NCI-H2196 treated with DMSO at 0.1 percent for 48 hours (cell line): ENCODE results near the gene TRIP6.
A peak's percentile ranks its signal among the peaks of the same experiment; 100 is the strongest.
"Not testable (repeated sequence)": the region's sequence is repeated elsewhere in the genome, so short reads cannot be mapped to it uniquely, and the experiment has no call there.

ENCODE experiments used
- DNase-seq: peaks from one replicate; lab custom pipeline; 2025; ENCODE audit not compliant: unreplicated experiment; lab: John Stamatoyannopoulos, UW

The TRIP6 gene

GRCh38 chr7:100837099-100837836 is 29.9 kb upstream of the TRIP6 start:
- DNase-seq, result peak; percentile 88

- no peak for DNase-seq
Measured at GRCh38 chr7:100839361-100839760, 27.8 kb upstream of the TRIP6 start.

GRCh38 chr7:100840470-100841100 is 26.6 kb upstream of the TRIP6 start:
- no peak for DNase-seq

GRCh38 chr7:100847360-100847759 is 19.8 kb upstream of the TRIP6 start:
- no peak for DNase-seq

- peak; percentile 76 for DNase-seq
Measured at GRCh38 chr7:100852048-100852872, 14.9 kb upstream of the TRIP6 start, which contains the start of gene SLC12A9. TSS of gene SLC12A9 (plus strand) at chr7:100852713. CDS start at chr7:100854198, 1,485 bp downstream.

- no peak for DNase-seq
Measured at GRCh38 chr7:100854146-100854895, 12.9 kb upstream of the TRIP6 start.

- DNase-seq, result not testable (repeated sequence)
Measured at GRCh38 chr7:100854899-100855298, 12.3 kb upstream of the TRIP6 start.

GRCh38 chr7:100855515-100855914 is 11.7 kb upstream of the TRIP6 start:
- no peak for DNase-seq

GRCh38 chr7:100856871-100857282 is 10.3 kb upstream of the TRIP6 start:
- no peak for DNase-seq

- DNase-seq, result no peak
Measured at GRCh38 chr7:100859856-100860255, 7.3 kb upstream of the TRIP6 start.

- DNase-seq, result no peak
Measured at GRCh38 chr7:100860702-100861615, 6.2 kb upstream of the TRIP6 start.

- no peak for DNase-seq
Measured at GRCh38 chr7:100861616-100861985, 5.6 kb upstream of the TRIP6 start.

- peak; percentile 12 for DNase-seq
Measured at GRCh38 chr7:100863406-100863950, 3.7 kb upstream of the TRIP6 start.

GRCh38 chr7:100864263-100864845 is 2.8 kb upstream of the TRIP6 start:
- DNase-seq, result no peak

GRCh38 chr7:100865372-100865911 is 1.7 kb upstream of the TRIP6 start:
- peak; percentile 12 for DNase-seq

GRCh38 chr7:100865938-100866728 is 1.1 kb upstream of the TRIP6 start:
- DNase-seq, result peak; percentile 45

- DNase-seq, result no peak
Measured at GRCh38 chr7:100866729-100867039, 503 bp upstream of the TRIP6 start.

GRCh38 chr7:100867776-100868485 is 744 bp downstream of the TRIP6 start:
- no peak for DNase-seq
